Measurements from ENCODE around the gene MED12.

Gene MED12

GRCh38 chrX:71098951-71099506, 19.4 kb upstream of the MED12 start:
- in situ Hi-C loops (cut with HindIII; ENCODE audit: low pct_unique_long_range_greater_than_20kb, low sequenced_read_pairs), result no loop called here
- DNase-seq (ENCODE audit: low read depth in 1 of 2, low spot score in 1 of 2), result no peak
- no peak for TF ChIP-seq JUND (IDR thresholded peaks at IDR 0.05; ENCODE audit: low read depth)

DNA sequence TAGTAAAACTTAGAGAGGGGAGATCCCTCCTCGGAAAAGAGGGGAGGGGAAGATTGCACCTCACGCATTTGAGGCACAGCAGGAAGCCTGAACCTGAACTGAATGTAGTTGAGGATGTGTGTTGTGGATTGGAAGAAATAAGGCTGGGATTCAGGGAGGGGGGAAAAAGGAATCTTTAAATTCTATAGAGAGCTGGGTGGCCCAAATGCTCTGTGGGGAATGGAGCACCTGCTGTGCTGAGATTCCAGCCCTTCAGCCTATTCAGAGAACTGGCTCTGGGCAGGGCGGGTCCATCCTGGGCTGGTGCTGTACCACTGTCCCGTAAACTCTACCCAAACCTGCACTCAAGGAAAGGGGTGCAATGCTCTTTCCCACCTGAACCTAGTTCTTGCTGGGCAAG, 18.7 kb upstream of the MED12 start:
- TF ChIP-seq JUND (IDR thresholded peaks at IDR 0.05; ENCODE audit: low read depth), result no peak
- in situ Hi-C loops (cut with HindIII; ENCODE audit: low pct_unique_long_range_greater_than_20kb, low sequenced_read_pairs), result no loop called here
- DNase-seq (ENCODE audit: low read depth in 1 of 2, low spot score in 1 of 2), result no peak

DNA sequence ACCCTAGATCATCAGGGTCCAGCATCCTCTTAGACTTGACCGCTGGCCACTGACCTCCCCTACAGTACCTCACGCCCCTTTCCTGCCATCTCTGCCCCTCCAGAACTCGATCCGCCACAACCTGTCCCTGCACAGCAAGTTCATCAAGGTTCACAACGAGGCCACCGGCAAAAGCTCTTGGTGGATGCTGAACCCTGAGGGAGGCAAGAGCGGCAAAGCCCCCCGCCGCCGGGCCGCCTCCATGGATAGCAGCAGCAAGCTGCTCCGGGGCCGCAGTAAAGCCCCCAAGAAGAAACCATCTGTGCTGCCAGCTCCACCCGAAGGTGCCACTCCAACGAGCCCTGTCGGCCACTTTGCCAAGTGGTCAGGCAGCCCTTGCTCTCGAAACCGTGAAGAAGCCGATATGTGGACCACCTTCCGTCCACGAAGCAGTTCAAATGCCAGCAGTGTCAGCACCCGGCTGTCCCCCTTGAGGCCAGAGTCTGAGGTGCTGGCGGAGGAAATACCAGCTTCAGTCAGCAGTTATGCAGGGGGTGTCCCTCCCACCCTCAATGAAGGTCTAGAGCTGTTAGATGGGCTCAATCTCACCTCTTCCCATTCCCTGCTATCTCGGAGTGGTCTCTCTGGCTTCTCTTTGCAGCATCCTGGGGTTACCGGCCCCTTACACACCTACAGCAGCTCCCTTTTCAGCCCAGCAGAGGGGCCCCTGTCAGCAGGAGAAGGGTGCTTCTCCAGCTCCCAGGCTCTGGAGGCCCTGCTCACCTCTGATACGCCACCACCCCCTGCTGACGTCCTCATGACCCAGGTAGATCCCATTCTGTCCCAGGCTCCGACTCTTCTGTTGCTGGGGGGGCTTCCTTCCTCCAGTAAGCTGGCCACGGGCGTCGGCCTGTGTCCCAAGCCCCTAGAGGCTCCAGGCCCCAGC, 17.6 kb upstream of the MED12 start:
- in situ Hi-C loops (cut with HindIII; ENCODE audit: low pct_unique_long_range_greater_than_20kb, low sequenced_read_pairs), result no loop called here

GRCh38 chrX:71102292-71102691, 16.1 kb upstream of the MED12 start:
- DNase-seq (ENCODE audit: low read depth in 1 of 2, low spot score in 1 of 2), result no peak
- TF ChIP-seq JUND (IDR thresholded peaks at IDR 0.05; ENCODE audit: low read depth), result no peak
- in situ Hi-C loops (cut with HindIII; ENCODE audit: low pct_unique_long_range_greater_than_20kb, low sequenced_read_pairs), result no loop called here

More for the DNA sequence above, 17.6 kb upstream of the MED12 start:
- no peak for TF ChIP-seq JUND (IDR thresholded peaks at IDR 0.05; ENCODE audit: low read depth)
- no peak for DNase-seq (ENCODE audit: low read depth in 1 of 2, low spot score in 1 of 2)

- TF ChIP-seq JUND (IDR thresholded peaks at IDR 0.05; ENCODE audit: low read depth), result no peak
- in situ Hi-C loops (cut with HindIII; ENCODE audit: low pct_unique_long_range_greater_than_20kb, low sequenced_read_pairs), result no loop called here
- DNase-seq (ENCODE audit: low read depth in 1 of 2, low spot score in 1 of 2), result no peak
Observed at GRCh38 chrX:71103110-71103983, 15.0 kb upstream of the MED12 start.

- in situ Hi-C loops (cut with HindIII; ENCODE audit: low pct_unique_long_range_greater_than_20kb, low sequenced_read_pairs), result no loop called here
- no peak for DNase-seq (ENCODE audit: low read depth in 1 of 2, low spot score in 1 of 2)
- TF ChIP-seq JUND (IDR thresholded peaks at IDR 0.05; ENCODE audit: low read depth), result no peak
Observed at GRCh38 chrX:71105628-71106027, 12.8 kb upstream of the MED12 start.

- in situ Hi-C loops (cut with HindIII; ENCODE audit: low pct_unique_long_range_greater_than_20kb, low sequenced_read_pairs), result no loop called here
- no peak for DNase-seq (ENCODE audit: low read depth in 1 of 2, low spot score in 1 of 2)
- no peak for TF ChIP-seq JUND (IDR thresholded peaks at IDR 0.05; ENCODE audit: low read depth)
Observed at GRCh38 chrX:71106427-71106826, 12.0 kb upstream of the MED12 start, which contains the start of gene CXorf65. Gene CXorf65, minus strand, starts transcription at chrX:71106740. Its CDS starts 184 bp downstream, at chrX:71106556.

DNA sequence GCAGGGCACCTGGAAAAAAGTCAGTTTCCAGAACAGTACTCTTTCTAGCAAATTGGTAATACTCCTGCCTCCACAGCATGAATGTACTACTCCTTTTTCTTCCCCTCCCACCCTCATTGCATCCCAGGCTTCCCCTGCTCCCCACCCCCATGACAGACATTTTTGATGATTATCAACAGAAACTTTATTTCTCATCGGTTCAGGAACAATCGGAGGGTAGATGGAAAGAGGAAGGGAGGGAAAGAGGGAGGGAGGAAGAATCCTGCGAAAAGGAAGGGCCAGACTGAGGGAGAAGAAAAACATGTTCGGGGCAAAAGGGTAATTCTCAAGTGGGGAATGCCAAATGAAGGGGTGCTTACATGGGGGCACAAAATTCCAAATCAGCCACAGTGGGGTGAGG, 11.2 kb upstream of the MED12 start:
- DNase-seq (ENCODE audit: low read depth in 1 of 2, low spot score in 1 of 2), result no peak
- in situ Hi-C loops (cut with HindIII; ENCODE audit: low pct_unique_long_range_greater_than_20kb, low sequenced_read_pairs), result no loop called here
- TF ChIP-seq JUND (IDR thresholded peaks at IDR 0.05; ENCODE audit: low read depth), result no peak

DNA sequence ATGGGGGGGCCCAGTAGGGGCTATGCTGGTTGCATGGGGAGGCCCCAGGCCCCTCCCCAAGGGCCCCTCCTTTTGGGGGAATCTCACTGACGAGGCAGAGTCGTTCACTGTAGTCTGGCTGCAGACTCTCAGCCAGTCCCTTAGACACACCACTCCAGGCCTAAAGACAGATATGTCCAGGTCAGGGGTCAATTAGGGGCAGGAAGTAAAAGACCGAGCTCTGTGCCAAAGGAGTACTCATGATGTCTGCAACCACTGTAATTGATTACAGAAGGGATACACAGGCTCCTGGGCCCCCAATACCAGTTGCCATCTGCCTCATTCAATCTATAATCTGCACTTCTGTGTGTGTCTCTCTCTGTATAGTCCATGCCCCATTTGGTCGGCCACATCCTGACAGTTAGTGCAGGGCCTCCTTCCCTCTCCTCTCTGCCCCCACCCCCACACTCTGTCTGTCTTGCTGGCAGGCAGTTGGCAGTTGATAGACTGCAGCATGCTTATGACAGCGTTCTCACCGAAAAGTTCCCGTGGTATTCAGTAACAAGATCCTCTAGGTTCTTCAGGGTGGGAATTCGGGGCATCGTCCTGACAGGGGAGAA, 10.5 kb upstream of the MED12 start:
- DNase-seq (ENCODE audit: low read depth in 1 of 2, low spot score in 1 of 2), result no peak
- in situ Hi-C loops (cut with HindIII; ENCODE audit: low pct_unique_long_range_greater_than_20kb, low sequenced_read_pairs), result no loop called here
- TF ChIP-seq JUND (IDR thresholded peaks at IDR 0.05; ENCODE audit: low read depth), result no peak

GRCh38 chrX:71109051-71109450, 9.3 kb upstream of the MED12 start:
- no peak for TF ChIP-seq JUND (IDR thresholded peaks at IDR 0.05; ENCODE audit: low read depth)
- in situ Hi-C loops (cut with HindIII; ENCODE audit: low pct_unique_long_range_greater_than_20kb, low sequenced_read_pairs), result no loop called here
- no peak for DNase-seq (ENCODE audit: low read depth in 1 of 2, low spot score in 1 of 2)

GRCh38 chrX:71111141-71111843, 7.1 kb upstream of the MED12 start, which contains the start of gene IL2RG:
Gene IL2RG, minus strand, starts transcription at chrX:71111577. Its CDS starts 38 bp downstream, at chrX:71111539.
- TF ChIP-seq JUND (IDR thresholded peaks at IDR 0.05; ENCODE audit: low read depth), result no peak
- in situ Hi-C loops (cut with HindIII; ENCODE audit: low pct_unique_long_range_greater_than_20kb, low sequenced_read_pairs), result no loop called here
- no peak for DNase-seq (ENCODE audit: low read depth in 1 of 2, low spot score in 1 of 2)

Data from T47D (cell line).